ENCODE data around the gene BCAM. TPM values are rescaled to one million over a fixed set of nuclear protein-coding genes. Genes with fewer than 3 reads are reported as not detected.

Gene BCAM
- total RNA-seq, 2 experiments from 2014 or later, result not detected

DNA sequence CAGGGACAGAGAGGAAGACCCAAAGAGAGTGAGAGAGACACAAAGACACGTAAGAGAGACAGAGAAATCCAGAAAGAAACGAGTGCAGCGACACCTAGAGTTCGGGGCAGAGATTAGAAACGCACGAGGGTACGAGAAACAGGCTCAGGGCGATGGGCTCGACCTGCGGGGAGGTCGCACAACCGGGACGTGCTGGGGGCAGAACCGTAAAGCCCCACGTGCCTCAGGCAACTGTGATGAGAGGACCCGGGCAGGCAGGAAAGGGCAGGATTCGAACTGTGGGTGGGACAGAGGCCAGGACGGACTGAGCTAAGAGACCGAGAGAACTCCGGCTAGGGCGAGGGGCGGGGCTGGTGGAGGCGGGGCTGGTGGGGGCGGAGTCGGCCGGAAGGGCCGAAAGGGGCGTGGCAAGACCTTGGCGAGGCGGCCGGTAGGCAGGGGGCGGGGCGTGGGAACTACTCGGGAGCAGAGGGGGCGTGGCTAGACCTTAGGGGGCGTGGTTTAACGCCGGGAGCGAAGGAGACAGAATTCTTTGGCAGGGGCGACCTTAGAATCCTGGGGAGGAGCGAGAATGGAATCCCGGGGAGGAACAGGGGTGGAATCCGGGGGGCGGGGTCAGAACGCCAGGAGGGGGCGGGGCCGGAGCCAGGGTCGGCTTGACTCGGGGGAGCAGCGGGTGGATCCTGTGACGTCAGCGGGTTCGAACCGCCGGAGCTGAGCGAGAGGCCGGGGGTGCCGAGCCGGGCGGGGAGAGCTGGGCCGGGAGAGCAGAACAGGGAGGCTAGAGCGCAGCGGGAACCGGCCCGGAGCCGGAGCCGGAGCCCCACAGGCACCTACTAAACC lies 36.9 kb downstream of the BCAM start, which contains the start of gene NECTIN2:
Gene NECTIN2 (plus strand): TSS at position 686 of the 843 bp plus-strand sequence. CDS start 229 bp downstream, outside the sequence.
- Histone ChIP-seq H3K9me3 (ENCODE audit: low read length) (no peaks in the 10 kb centered on the region), H4K20me1 (ENCODE audit: insufficient read depth, low read length) (no peaks in the 10 kb centered on the region), H2AFZ (ENCODE audit: low read length) (peak within 1 kb of the TSS; percentile 56; the same call in 1 of the 2 replicates), H3K4me2 (ENCODE audit: low read length) (peak within 1 kb of the TSS; percentile 76), H3K4me1 (ENCODE audit: insufficient read depth, low read length, poor library complexity, severe bottlenecking) (peaks cover 16% of the 10 kb centered on the region), H3K4me3 (ENCODE audit: low read depth, low read length, poor library complexity, severe bottlenecking) (peak within 1 kb of the TSS; percentile 64), H3K27ac (ENCODE audit: low read depth, low read length, poor library complexity, severe bottlenecking) (peak within 1 kb of the TSS; percentile 41), H3K36me3 (ENCODE audit: insufficient read depth, low read length) (no peaks in the 10 kb centered on the region), H3K9me2 (ENCODE audit: insufficient read depth, low read length) (no peaks in the 10 kb centered on the region), H3K79me2 (ENCODE audit: insufficient read depth, low read depth, low read length) (no peaks in the 10 kb centered on the region)
- POLR2A ChIA-PET, result interaction anchor here (0.6 to 0.7 kb wide), 4 partner anchors 74 to 290 kb away, joined by 3 to 4 read pairs (median 3); no protein-coding TSS in a partner anchor
- no peak for TF ChIP-seq EZH2phosphoT487 (IDR thresholded peaks at IDR 0.05; ENCODE audit: borderline replicate concordance, low read depth, low read length)
- TF ChIP-seq, protein P1, sequence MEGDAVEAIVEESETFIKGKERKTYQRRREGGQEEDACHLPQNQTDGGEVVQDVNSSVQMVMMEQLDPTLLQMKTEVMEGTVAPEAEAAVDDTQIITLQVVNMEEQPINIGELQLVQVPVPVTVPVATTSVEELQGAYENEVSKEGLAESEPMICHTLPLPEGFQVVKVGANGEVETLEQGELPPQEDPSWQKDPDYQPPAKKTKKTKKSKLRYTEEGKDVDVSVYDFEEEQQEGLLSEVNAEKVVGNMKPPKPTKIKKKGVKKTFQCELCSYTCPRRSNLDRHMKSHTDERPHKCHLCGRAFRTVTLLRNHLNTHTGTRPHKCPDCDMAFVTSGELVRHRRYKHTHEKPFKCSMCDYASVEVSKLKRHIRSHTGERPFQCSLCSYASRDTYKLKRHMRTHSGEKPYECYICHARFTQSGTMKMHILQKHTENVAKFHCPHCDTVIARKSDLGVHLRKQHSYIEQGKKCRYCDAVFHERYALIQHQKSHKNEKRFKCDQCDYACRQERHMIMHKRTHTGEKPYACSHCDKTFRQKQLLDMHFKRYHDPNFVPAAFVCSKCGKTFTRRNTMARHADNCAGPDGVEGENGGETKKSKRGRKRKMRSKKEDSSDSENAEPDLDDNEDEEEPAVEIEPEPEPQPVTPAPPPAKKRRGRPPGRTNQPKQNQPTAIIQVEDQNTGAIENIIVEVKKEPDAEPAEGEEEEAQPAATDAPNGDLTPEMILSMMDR (conservative IDR thresholded peaks at IDR 0.05; ENCODE audit: low read length), result peak; percentile 84
- CTCF ChIA-PET (ENCODE audit: unreplicated experiment), result interaction anchor here (0.7 to 1.0 kb wide), 2 partner anchors 91 to 191 kb away, joined by 3 read pairs; no protein-coding TSS in a partner anchor
- BruUV-seq (replicated peaks), result no TSS peak
- intact Hi-C loops (cut with micrococcal nuclease; ENCODE audit: unreplicated experiment), result loop anchor here (1.0 to 2.0 kb wide), 3 partner anchors 46 to 157 kb away; no protein-coding TSS in a partner anchor
- DNase-seq (ENCODE audit: low spot score), result peak; percentile 94

DNA sequence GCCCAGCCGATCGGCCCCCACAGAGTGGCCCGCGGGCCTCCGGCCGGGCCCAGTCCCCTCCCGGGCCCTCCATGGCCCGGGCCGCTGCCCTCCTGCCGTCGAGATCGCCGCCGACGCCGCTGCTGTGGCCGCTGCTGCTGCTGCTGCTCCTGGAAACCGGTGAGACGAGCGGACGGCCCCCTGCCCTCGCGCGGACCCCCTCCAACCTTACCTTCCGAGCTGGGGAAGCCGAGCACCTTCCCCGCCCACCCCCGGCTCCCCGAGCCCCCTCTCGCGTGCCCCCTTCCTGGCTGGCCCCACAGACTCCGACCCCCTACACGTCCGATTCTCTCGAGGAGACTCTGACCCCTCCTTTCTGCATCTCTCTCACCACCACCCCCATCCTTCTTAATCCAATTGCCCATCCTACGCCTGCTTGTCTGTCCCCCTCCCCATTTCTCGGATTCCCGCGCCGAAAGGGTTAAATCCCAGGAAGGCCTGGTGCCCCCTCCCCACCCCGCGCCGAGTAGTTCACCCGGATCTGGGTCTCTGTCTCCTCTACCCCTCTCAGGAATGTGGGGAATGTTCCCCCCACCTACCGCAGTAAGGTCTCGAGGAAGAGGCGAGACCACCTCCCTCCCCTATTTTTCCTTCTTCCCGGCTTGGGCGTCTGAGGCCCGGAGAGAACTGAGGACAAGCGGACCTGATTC lies 37.7 kb downstream of the BCAM start:
- Histone ChIP-seq H3K79me2 (ENCODE audit: insufficient read depth, low read depth, low read length) (no peaks in the 10 kb centered on the region), H3K4me3 (ENCODE audit: low read depth, low read length, poor library complexity, severe bottlenecking) (peak overlapping the region; percentile 64), H3K9me3 (ENCODE audit: low read length) (no peaks in the 10 kb centered on the region), H3K4me2 (ENCODE audit: low read length) (peak overlapping the region; percentile 76), H3K4me1 (ENCODE audit: insufficient read depth, low read length, poor library complexity, severe bottlenecking) (peaks cover 16% of the 10 kb centered on the region), H2AFZ (ENCODE audit: low read length) (no peak overlapping the region), H4K20me1 (ENCODE audit: insufficient read depth, low read length) (no peaks in the 10 kb centered on the region), H3K27ac (ENCODE audit: low read depth, low read length, poor library complexity, severe bottlenecking) (no peak overlapping the region), H3K36me3 (ENCODE audit: insufficient read depth, low read length) (no peaks in the 10 kb centered on the region), H3K9me2 (ENCODE audit: insufficient read depth, low read length) (no peaks in the 10 kb centered on the region)
- intact Hi-C loops (cut with micrococcal nuclease; ENCODE audit: unreplicated experiment), result no loop called here
- no peak for DNase-seq (ENCODE audit: low spot score)
- ChIA-PET POLR2A (interaction anchor here (0.6 kb wide), 1 partner anchor 81 kb away, joined by 3 read pairs; no protein-coding TSS in a partner anchor), CTCF (ENCODE audit: unreplicated experiment) (no interaction called here)
- TF ChIP-seq, protein P1 (conservative IDR thresholded peaks at IDR 0.05; ENCODE audit: low read length), result no peak
- no peak for TF ChIP-seq EZH2phosphoT487 (IDR thresholded peaks at IDR 0.05; ENCODE audit: borderline replicate concordance, low read depth, low read length)
- BruUV-seq (replicated peaks), result no TSS peak
